Fibroblast of villous mesenchyme (primary cell): ENCODE measurements around the gene CLCN2. TPM values are rescaled to one million over a fixed set of nuclear protein-coding genes. Genes with fewer than 3 reads are reported as not detected.

Experiments used
- DNase-seq: peaks from one replicate; pipeline ENCODE4 v3.0.0-alpha.2; 2010; ENCODE audit warnings: low read depth
- H3K4me3 ChIP-seq: 2 replicates; pipeline ENCODE4 v1.5.1; 2011; ENCODE audit warnings: low read depth, mild to moderate bottlenecking, low read length
- total RNA-seq: library from RNA; depleted of rRNA; stranded (reverse); fragments of >200 nt; gene quantifications from 2 replicates; pipeline ENCODE4 v1.2.3, GENCODE V29; 2012
- TF ChIP-seq, protein P1 (sequence below): IDR thresholded peaks from 2 replicates; pipeline ENCODE4 v1.5.1; 2012; ENCODE audit warnings: low read depth, mild to moderate bottlenecking, low read length; ENCODE audit not compliant: insufficient read depth

The CLCN2 gene
- total RNA-seq, 1 donor = 6.0 TPM

DNA sequence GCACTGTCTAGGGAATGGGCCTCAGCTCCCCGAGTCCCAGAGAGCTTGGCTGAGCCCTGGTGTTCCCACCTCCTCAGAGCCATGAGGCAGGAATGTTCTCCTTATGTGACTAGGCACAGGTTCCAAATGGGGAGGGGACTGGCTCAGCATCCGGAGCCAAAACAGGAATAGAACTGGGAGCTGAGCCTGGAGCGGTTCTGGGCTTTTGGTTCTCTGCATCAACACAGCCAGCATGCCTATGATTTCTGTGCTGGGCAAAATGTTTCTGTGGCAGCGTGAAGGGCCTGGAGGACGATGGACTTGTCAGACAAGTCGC lies 24.0 kb downstream of the CLCN2 start, which contains the start of gene FAM131A:
TSS of gene FAM131A (plus strand) at position 202 of the 316 bp plus-strand sequence. CDS start at position 233, 31 bp downstream.
- H3K4me3 ChIP-seq = peak within 1 kb of the TSS; percentile 75
- TF ChIP-seq, protein P1, sequence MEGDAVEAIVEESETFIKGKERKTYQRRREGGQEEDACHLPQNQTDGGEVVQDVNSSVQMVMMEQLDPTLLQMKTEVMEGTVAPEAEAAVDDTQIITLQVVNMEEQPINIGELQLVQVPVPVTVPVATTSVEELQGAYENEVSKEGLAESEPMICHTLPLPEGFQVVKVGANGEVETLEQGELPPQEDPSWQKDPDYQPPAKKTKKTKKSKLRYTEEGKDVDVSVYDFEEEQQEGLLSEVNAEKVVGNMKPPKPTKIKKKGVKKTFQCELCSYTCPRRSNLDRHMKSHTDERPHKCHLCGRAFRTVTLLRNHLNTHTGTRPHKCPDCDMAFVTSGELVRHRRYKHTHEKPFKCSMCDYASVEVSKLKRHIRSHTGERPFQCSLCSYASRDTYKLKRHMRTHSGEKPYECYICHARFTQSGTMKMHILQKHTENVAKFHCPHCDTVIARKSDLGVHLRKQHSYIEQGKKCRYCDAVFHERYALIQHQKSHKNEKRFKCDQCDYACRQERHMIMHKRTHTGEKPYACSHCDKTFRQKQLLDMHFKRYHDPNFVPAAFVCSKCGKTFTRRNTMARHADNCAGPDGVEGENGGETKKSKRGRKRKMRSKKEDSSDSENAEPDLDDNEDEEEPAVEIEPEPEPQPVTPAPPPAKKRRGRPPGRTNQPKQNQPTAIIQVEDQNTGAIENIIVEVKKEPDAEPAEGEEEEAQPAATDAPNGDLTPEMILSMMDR = no peak
- DNase-seq = no peak

DNA sequence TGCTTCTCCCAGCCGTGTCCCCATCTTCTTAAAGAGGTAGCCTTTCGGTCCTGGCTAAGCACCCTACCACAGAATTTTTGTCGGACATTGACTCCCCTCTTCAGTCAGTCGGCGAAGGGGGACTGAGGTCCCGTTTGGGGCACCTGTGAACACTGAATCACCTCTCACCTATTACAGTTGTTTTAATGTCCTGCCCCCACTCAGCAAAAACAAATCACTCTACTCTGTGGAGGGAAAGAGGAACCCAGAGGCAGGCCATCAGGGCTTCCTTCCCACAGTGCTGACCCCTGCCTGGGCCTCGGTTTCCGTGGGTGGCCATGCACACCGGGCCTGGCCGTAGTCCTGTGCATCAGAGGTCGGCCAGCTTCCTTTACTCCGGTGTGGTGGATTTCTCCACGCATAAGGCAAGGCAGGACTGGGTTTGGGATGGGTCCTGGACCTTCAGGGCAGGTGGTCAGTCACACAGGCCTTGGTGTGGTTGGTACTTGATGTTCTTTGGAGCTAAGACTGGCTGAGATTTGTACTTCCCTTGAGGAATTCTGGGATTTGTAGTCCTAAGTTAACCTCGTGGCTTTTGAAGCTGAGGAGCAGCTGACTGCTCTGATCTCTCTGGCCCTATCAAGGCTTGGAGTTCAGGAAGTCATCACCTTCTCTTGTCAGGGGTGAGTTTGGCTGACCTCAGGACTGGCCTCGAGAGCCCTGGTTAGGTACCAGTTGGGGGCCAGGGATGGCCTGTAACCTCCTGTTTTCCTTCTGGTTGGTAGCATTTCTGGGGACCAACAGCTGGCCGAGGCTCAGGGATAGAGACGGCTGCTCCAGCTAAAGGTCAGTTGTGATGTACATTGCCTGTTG lies 24.6 kb downstream of the CLCN2 start:
- peak; percentile 63 for DNase-seq
- TF ChIP-seq, protein P1 = no peak
- peak overlapping the region; percentile 75 for H3K4me3 ChIP-seq

DNA sequence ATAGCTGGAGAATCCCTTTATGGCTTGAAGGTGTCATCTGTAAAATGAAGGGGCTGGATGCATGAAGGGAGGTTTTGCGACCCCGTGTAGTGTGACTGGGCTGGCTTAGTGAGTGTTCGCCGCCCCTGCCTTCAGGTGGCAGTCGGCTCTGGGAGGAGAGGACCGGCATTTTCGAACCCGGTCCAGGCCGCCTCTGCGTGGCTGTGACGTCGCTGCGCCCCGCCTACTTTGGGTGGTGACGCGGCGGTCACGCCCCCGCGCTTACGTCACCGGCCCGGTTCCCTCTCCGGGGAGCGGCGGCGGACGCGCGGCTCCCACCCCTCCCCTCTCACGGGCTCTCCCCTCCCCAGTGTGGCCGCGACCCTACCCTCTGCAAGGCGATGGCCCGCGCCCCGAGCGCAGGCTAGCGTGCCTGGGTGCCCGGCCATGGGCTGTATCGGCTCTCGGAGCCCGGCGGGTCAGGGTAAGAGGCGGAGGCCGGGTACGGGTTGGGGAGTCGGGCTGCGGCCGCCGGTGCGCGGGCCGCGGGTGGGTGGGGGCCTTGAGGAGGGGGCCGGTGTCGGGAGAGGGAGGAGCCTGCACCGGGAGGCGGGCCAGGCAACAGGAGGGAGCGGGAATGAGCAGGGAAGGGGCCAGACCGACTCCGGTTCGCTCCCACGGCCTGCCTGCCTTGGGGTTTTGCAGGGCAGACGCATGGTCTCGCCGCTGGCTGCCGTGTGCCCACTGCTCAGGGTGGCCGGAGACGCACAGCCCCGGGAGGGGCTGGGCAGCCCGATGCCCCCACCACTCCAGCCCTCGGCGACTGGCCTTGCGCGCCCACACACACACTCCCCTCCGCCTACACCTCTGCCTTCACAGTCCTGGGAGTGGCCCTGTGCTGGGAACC lies 25.5 kb downstream of the CLCN2 start:
- TF ChIP-seq, protein P1 = no peak
- DNase-seq = peak; percentile 82
- H3K4me3 ChIP-seq = peak overlapping the region; percentile 75

DNA sequence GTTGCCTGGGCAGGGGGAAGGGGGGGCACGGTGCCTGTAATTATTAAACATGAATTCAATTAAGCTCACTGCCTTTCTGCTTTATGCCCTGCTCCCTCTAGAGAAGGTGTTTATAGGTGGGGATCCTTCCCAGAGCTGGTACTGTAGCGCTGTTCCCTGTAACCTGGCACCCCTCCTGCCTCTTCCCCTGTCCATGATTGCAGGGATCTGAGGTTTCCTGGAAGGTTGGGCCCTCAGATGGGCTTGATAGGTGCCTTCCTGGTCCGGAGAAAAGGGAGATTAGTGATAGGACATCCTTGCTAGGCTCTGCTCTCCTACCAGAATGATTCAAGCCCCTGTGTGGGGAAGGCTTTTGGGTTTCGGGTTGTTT lies 26.1 kb downstream of the CLCN2 start:
- no peak for DNase-seq
- H3K4me3 ChIP-seq = peak overlapping the region; percentile 75
- TF ChIP-seq, protein P1 = no peak

DNA sequence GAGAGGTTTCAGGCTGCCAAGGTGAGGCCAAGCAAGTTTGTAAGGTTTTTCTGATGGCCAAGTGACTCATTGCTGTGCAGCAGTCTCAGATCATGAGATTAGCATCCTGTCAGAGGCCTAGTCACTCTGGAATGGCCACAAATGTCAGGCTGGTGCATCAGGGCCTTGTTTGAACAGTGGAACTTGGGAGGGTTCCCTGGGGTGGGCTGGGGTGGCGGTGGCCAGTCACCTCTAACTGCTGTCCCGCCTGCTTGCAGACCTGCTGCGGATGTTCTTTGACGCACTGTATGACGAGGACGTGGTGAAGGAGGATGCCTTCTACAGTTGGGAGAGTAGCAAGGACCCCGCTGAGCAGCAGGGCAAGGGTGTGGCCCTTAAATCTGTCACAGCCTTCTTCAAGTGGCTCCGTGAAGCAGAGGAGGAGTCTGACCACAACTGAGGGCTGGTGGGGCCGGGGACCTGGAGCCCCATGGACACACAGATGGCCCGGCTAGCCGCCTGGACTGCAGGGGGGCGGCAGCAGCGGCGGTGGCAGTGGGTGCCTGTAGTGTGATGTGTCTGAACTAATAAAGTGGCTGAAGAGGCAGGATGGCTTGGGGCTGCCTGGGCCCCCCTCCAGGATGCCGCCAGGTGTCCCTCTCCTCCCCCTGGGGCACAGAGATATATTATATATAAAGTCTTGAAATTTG lies 26.8 kb downstream of the CLCN2 start:
- peak; percentile 55 for DNase-seq
- TF ChIP-seq, protein P1 = no peak
- no peak overlapping the region for H3K4me3 ChIP-seq

DNA sequence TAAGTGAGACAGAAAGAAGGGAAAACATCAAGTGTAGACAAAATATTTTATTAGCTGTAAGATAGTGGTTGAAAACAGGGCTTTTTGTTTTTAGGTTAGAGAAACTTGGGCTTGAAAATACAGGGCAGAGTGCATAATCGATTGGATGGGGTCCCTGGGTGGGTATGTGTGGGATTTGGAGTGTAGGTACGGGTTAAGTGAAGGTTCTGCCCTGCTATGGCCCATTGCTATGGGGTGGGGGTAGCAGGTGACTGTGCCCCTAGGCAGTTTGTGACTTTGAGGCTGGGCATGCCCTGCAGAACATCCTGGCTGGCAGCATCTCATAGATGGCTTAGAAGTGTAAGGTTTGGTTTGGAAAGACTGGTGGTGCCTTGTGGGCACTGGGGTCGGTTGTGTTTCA lies 27.7 kb downstream of the CLCN2 start:
- no peak for DNase-seq
- TF ChIP-seq, protein P1 = no peak
- H3K4me3 ChIP-seq = no peak overlapping the region
